GM12864 (cell line): ENCODE data around the gene RTEL1.

ENCODE experiments used
- DNase-seq: peaks from one replicate; pipeline ENCODE4 v3.0.0-alpha.2; 2011; ENCODE audit warnings: low read depth
- H3K4me3 ChIP-seq: 2 replicates; pipeline ENCODE4 v1.5.1; 2011; ENCODE audit warnings: mild to moderate bottlenecking, low read depth, low read length, control low read depth
- TF ChIP-seq, protein P1 (sequence below): IDR thresholded peaks from 2 replicates; pipeline ENCODE4 v1.5.1; 2011; ENCODE audit warnings: low read depth, mild to moderate bottlenecking, moderate library complexity, low read length, control low read depth, inconsistent platforms; ENCODE audit errors: missing control alignments

RTEL1 gene

DNA sequence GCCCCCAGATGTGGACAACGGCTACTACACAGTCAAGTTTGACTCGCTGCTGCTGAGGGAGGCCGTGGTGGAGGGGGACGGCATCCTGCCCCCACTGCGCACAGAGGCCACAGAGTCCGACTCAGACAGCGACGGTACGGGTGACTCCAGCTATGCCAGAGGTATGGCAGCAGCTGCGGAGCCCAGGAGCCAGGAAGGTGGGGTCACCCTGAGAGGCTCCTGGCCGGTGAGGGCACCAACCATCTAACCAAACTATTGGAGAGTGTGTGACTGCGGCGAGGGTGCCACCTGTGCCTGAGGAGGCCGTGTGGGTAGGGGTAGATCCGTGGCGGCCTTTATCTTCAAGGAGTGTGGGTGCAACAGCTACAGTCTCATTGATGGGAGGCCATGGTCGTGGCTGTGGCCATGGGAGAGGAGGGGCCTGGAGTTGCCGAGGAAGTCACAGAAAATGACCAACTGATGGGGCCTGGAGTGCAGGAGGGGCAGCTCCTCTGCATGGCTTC lies 75.5 kb downstream of the RTEL1 start:
- TF ChIP-seq, protein P1, sequence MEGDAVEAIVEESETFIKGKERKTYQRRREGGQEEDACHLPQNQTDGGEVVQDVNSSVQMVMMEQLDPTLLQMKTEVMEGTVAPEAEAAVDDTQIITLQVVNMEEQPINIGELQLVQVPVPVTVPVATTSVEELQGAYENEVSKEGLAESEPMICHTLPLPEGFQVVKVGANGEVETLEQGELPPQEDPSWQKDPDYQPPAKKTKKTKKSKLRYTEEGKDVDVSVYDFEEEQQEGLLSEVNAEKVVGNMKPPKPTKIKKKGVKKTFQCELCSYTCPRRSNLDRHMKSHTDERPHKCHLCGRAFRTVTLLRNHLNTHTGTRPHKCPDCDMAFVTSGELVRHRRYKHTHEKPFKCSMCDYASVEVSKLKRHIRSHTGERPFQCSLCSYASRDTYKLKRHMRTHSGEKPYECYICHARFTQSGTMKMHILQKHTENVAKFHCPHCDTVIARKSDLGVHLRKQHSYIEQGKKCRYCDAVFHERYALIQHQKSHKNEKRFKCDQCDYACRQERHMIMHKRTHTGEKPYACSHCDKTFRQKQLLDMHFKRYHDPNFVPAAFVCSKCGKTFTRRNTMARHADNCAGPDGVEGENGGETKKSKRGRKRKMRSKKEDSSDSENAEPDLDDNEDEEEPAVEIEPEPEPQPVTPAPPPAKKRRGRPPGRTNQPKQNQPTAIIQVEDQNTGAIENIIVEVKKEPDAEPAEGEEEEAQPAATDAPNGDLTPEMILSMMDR = no peak
- no peak for DNase-seq
- H3K4me3 ChIP-seq = no peak overlapping the region

DNA sequence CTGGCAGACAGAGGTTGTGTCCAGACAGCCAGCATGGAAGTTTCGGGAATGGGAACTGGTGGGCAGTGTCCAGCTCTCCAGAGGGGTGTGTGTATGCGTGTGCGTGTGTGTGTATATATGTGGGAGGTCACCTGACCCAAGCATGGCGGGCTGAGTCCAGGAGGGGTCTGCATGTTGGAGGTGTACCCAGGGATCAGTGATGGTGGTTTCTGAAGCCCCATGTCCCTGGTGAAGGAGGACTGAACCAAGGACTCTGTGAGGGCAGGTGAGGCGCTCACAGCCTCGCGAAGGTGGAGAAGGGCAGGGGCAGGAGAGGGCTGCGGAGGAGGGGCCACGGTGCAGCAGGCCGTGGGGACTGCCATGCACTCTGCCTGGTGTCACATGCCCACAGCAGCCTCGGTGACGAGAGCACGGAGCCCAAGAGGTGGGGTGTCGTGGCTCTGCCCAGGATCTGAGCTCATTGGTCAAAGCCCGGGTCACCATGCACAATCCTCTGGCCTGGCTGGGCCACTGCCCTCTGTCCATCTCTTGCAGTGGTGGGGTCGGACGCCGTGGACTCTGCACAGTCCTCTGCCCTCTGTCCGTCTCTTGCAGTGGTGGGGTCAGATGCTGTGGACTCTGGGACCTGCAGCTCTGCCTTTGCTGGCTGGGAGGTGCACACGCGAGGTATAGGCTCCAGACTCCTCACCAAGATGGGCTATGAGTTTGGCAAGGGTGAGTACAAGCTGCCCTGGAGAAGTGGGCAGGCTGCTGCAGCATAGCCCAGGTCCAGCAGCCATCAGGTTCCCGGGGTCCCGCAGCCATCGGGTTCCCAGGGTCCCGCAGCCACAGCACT lies 76.2 kb downstream of the RTEL1 start:
- no peak for DNase-seq
- H3K4me3 ChIP-seq = no peak overlapping the region
- TF ChIP-seq, protein P1 = no peak

DNA sequence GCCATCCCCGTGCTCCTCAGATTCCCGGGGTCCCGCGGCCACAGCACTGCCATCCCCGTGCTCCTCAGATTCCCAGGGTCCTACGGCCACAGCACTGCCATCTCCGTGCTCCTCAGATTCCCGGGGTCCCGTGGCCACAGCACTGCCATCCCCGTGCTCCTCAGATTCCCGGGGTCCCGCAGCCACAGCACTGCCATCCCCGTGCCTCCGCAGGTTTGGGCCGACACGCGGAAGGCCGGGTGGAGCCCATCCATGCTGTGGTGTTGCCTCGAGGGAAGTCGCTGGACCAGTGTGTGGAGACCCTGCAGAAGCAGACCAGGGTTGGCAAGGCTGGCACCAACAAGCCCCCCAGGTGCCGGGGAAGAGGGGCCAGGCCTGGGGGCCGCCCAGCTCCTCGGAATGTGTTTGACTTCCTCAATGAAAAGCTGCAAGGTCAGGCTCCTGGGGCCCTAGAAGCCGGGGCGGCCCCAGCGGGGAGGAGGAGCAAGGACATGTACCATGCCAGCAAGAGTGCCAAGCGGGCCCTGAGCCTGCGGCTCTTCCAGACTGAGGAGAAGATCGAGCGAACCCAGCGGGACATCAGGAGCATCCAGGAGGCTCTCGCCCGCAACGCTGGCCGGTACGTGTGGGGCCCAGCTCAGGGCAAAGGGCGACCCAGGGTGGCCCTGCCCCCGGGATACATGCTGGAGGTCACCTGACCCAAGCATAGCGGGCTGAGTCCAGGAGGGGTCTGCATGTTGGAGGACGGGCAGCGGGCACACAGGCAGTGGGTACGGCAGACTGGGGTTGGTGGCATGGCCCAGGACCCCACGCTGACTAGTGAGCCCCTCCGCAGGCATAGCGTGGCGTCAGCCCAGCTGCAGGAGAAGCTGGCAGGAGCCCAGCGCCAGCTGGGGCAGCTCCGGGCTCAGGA lies 77.1 kb downstream of the RTEL1 start:
- TF ChIP-seq, protein P1 = no peak
- no peak overlapping the region for H3K4me3 ChIP-seq
- DNase-seq = no peak

DNA sequence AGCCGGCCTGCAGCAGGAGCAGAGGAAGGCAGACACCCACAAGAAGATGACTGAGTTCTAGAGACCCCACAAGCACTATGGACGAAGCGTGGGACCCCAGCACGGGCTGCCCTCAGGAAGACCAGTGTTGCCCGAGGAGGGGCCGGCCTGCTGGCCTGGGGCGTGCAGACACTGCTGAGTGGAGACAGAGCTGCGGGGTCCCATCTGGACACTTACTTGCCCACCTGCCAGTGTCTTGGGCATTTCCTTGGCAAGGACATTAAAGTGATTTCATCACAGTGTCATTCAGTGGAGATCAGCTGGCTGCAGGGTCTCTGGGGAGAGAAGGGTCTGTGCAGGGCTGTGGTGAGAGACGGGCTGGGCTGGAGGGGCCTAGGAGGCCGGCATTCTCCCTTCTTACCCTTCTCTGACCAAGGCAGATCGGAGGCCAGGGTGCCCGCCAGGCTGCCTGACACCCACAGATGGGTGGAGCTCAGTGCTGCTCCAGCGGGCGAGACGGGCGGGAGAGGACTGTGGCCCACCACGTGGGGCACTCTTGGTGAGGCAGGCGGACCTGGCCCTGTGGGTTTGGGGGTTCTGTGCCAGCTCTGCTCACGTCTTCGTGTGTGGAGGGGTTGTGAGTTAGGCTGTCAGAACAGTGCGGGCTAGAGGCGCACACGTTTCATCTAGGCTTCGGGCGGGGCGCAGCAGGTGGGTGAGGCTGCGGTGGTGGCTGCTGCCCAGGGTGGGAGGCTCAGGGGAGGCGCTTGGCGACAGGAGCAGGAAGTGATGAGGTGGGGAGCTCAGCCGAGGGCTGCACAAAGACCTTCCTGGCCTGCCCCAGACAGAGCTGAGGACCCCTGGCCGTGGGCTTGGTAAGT lies 78.0 kb downstream of the RTEL1 start, which contains the start of gene LIME1:
Gene LIME1 (plus strand): TSS at position 806 of the 860 bp plus-strand sequence. CDS start 886 bp downstream, outside the sequence.
- TF ChIP-seq, protein P1 = no peak
- peak within 1 kb of the TSS; percentile 65 for H3K4me3 ChIP-seq
- DNase-seq = peak; percentile 45

DNA sequence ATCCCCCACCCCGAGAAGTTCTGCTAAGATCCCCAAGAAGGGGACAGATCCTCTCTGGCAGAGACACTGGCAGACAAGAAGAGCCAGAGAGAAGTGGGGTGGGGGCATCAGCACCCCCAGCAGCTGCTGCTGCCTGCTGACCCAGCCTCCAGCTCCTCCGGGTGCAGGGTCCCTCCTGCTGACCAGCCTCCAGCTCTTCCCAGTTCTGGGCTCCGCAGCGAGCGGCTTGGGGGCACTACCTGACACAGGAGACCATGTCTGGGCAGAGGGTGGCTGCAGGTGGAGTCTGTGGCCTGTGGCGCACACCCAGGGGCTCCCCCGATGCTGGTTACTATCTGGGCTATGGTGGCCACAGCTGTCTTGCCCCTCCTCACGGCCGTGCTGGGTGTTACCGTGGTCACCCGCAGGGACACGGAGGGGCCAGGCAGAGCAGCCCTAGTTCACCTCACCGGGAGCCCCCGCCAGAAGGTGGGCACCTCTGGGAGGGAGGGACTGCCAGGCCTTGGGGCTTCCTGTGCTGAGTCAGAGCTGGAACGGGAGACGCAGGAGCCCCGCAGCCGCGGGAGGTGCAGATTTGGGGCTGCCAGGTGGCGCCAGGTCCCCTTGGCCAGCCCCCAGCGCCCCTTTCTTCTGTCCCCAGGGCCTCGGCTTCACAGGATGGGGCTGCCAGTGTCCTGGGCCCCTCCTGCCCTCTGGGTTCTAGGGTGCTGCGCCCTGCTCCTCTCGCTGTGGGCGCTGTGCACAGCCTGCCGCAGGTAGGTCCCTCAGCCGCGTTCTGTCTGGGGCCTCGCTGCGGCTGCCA lies 79.0 kb downstream of the RTEL1 start:
- DNase-seq = no peak
- TF ChIP-seq, protein P1 = no peak
- H3K4me3 ChIP-seq = peak overlapping the region; percentile 65

DNA sequence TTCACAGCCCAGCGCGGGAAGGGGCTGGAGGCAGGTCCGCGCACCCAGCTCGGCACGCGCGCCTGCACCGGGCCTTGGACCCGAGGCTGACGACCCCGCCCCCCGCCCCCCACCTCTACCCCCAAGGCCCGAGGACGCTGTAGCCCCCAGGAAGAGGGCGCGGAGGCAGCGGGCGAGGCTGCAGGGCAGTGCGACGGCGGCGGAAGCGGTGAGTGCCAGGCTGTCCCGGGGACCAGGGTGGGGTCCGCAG lies 79.5 kb downstream of the RTEL1 start:
- TF ChIP-seq, protein P1 = no peak
- no peak for DNase-seq
- peak overlapping the region; percentile 65 for H3K4me3 ChIP-seq
